Activated CD8-positive, alpha-beta memory T cell treated with anti-CD3 and anti-CD28 coated beads, Interleukin-2, amount 50 U/mL, for 1 hour (primary cell): ENCODE data around the gene PTGER3.

Experiments used
- DNase-seq: peaks from one replicate; pipeline ENCODE4 v3.0.0-alpha.2; 2020; ENCODE audit errors: extremely low read depth

Gene PTGER3

DNA sequence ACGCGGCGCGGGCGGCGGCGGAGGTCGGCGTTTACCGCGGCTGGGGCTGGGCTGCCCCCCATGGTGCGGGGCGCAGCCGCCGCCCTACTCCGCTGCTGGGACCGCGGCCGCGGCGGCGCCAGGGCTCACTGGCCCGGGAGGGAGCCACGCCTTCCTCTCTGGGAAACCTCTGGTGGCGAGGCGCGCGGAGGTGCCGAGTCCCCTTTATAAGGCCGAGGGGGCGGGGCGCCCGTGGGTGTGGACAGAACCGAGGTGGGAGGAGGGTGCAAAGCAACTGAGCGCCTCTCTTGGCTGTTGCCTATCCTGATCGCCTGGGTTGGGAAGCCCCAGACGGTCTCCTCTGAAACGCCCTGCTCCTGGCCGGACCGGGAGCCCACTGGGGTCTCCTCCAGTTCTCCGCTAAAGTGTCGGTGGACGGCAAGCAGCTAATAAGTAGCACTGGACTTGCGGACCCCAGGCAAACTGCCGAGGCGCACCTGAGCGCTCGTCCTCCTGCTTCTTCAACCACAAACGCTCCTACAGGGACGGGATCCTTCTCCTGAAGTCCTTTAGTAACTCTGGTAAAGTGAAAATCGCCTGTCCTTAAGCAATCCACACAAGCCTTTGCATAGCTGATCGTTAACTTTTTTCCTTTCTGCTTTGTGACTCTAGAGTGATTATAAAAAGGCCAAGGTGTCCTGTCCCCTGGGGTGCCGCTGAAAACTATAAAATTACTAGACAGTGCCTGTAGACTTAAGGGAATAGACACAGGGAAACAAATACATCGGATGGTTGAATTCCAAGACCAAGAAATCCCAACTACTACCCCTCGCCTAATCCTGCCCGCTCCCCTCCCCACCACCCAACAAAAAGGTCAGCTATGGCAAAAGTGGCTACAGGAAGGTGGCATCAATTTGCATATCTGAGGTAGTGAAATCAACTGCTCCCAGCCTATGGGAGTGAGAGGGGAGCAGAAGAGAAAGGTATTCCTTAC lies at the start of gene PTGER3:
TSS of gene PTGER3 (minus strand) at position 182 of the 973 bp plus-strand sequence. CDS start 239 bp downstream, outside the sequence.
- no peak for DNase-seq

DNA sequence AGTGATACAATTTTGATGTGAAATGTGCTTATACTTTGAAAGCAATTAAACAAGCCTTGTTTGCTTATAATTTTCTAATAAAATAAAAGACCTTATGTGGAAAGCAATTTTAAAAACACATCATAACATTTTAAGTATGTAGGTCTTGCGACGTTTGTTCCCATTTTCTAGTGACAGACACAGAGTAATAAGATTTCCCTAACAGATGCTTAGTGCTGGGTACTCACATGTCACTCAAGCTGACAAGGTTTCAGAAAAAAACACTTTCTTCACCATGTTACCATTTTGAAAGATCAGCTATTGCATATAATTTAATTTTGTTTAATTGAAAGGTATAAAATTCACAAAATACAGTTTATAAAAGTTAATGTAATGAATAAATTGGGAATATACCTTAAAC lies 47.3 kb upstream of the PTGER3 start:
- DNase-seq: no peak

DNA sequence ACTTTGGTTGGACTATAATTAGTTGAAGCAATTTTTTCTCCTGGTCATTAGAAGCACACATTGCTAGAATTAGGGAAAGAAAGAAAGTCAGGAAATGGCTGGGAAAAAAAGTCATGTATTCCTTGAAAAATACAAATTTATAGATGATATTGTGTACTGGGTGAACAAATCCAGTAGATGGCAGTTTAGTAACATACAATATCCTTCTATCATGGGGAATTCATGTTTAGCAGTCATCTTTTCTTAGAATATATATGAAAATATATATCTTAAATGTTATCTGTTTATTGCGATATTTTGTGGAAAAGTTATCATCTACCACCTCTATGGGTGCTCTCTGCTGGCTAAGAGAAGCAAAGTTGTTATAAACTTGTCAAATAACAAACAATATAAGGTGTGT lies 46.3 kb upstream of the PTGER3 start:
- no peak for DNase-seq

DNA sequence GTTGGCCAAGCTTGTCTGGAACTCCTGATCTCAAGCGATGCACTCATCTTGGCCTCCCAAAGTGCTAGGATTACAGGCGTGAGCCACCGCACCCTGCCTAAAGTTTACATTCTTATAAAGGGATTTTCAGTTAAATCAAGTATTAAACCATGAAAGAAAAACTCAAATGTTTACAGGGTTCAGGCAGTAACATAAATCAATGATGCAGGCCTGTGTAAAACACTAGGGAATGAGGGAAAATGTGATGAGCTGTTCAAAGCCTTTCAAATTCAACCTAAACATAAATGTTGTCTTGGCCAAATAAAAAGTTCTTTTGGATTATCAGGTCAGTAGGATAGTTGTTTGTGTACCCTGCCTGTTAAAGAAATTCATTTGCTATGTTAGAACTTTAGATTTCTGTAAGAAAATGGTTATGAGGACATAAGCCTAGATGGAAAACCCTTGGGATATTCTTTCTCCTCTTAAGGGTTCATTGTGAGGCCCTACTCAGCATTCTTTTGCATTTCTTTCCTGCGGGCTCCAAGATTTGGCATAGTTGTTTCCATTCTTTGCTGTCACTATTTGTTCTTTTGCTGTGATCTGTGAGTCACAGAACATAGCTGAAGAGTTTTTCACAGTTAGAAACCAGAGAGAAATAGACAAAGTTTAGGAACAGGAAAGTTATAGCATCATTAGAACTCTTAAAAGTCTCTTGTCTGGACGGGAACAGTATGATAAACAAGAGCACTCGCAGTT lies 42.1 kb upstream of the PTGER3 start:
- DNase-seq: no peak

DNA sequence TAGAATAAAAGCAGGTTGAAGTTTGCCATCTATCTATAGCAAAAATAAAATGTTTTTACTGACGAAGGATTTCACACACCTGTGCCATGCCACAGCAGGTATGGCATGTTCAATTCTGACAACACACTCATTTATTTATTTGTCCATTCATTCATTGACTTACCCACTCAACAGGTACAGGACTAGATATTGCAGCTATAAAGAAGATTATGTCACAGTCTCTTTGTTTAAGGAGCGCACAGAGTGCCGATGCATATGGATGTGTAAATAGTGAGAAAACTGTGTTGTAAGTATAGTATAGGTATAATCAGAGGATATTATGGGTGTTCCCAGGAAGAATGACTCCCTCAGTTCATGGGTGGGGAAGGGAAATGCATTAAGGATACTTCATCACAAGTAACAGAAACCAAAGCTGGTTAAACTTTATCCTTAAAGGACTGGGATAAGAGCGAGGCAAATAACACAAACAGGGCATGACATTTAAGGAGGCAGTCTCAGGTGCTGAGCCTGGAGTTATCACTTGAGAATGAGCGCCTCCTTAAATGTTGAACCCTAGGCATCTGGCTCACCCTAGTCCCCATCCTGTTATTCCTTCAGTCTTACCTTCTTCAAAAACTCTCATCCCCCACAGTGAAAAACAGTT lies 41.1 kb upstream of the PTGER3 start:
- no peak for DNase-seq

DNA sequence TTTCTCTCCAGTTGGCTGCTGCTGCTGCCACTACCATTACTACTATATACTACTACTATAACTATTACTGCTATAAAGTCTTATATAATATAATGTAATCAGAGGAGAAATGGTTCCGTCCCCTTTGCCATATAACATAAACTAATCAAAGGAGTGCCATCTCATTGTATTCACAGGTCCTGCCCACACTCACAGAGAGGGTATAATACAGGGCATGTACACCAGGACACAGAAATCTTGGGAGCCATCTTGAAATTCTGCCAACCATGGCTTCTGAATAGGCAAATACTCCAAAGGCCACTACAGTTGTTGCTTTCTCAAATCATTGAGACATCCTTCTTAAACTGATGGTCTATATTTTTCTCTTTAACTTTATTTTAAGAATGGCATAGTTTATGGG lies 40.1 kb upstream of the PTGER3 start:
- no peak for DNase-seq

DNA sequence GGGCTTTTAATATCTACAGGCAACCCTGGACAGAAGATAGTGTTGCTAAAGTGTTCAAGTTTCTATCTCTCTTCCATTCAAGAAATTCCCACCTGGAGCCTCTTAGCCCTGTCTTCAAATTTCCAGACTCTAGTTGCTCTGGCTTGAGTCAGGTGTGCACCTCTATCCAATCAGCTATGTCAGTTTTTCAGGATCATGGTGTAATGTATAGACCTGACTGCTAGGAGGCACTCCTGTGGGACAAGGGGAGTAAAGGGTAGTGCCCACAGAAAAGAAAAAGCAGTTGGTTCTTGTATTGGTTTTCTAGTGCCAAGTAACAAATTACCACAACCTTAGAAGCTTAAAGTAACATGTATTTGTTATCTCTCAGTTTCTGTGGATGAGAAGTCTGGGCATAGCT lies 39.4 kb upstream of the PTGER3 start:
- no peak for DNase-seq

DNA sequence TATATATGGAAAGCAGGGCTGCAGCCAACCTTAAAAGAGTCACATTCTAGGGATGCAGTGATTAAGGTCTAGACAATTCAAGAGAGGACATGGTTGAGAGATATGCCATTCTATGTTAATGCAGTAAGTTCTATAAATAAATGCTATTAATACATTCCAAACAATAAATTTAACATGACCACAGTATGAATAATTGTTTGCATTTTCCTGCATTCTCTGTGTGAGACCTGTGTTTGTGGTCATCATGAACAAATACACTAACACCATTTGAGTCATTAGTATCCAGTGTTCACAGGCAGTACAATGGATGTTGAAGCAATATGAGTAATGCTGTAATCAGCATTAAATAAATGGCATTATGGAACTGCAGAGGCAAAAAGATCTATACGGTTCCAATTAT lies 38.7 kb upstream of the PTGER3 start:
- DNase-seq: no peak

DNA sequence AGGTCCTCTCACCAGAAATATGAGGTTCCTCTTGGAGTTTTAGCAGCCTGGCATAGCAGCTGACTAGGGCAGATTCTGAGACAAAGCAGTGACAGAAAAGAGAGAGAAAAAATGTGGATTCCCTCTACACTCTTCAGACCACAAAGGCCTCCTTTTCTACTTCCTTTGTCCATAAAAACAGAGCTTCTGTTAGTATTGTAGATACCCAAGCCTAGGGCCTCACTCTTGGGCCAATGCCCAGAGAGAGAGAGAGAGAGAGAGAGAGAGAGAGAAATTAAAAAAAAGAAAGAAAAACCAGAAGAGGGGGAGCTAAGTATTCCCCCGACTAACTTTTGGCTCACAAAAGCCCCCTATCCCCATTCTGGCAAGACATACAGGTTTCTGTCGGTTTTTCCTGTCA lies 35.7 kb upstream of the PTGER3 start:
- DNase-seq: no peak

DNA sequence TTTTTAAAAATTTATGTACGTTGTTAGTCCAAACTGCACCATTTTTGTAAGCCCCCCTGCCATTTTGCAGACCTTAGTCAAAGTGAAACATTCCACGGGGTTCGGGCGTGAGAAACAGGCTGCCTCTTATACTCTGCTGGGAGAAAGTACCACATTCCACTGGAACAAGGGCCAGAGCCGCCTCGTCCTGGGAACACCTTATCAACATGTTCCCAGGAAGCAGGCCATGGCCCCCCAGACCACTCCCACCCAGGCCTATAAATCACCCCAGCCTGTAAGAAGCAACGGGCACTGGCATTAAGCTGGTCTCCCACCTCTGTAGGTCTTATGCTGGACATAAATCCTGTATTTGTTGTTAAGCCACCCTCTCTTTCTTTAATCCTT lies 34.1 kb upstream of the PTGER3 start:
- no peak for DNase-seq

DNA sequence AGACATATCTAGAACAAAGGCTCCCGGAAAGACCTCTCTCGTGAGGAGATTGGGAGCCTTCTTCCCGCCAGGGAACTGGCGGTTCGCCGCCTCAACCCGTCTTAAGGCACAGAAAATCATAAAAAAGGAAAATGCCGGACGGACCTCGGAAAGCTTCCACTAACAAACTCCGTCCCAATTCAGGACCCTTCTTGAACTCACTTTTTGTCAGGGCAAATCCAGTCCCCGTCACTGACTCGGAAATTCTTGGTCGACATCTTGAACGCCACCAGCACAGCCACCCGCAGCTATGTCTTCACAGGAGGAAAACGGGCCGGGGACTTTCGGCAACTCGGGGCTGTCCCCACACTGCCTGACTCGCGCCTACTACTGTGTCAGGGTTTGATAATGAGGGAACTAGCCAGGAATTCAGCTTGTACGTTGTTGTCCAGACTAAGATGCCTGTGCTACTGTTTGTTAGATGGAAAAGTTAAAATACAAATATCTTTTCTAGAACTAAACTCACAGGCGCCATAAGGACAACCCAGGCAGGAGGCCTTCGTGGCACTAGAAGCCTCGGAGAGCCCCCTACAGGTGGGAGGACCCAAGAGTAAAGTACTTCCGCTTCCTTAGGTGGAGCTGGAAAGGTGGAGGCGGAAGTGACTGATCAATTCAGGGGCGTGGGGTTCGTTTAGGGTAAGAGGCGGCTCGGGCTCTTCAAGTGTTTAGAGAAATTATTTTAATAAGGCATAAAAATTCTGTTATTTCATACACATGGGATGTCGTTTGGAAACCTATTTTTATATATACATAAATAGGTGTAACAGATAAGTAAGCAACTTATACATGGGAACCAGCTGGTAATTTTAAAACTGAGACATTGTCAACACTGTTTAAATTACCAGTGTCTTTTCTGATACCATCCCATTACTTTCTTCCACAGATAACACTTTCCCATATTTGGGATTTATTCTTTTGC lies 33.4 kb upstream of the PTGER3 start, which contains the start of gene ZRANB2:
TSS of gene ZRANB2 (minus strand) at position 297 of the 958 bp plus-strand sequence. CDS start at position 257, 40 bp downstream.
- DNase-seq: peak; percentile 82

DNA sequence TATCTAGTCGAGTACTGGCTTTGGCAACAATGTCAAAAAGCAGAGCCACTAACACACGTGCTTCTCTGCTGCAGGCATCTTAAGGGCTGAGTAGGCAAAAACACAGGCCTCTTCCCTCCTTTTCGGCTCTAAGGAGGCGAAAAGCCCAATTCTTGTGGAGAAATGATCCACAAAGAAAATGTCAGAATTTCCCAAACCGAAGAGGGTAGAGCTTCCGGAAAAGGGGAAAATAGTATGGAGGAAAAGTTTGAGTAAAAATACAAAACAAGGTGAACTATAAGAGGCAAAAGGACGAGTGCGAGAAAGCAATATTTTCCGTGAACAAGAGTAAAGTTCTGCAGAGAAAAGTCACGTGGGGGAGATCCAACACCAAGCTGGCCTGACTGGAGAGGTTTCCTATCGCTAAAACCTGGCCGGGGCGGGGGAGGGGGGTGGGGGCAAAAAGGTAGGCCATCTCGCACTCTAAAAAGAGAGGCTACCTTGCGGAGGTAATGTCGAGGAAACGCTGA lies 32.7 kb upstream of the PTGER3 start:
- no peak for DNase-seq

DNA sequence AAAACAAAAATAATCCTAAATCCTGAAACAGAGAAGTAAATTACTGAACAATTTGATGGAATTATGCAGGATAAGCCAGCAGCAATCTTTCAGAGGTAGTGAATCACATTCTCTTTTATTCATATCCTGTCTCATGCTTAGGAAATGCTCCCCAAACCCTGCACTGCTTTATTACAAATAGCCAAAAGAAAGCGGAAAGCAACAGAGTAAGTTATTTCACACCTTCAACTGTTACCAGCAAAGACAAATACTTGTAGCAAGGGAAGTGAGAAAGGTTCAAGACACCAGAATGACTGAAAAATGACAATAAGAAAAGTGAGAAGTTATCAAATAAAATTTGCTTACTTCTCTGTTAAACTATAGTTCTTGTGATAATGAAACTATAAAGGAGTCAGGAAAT lies 27.1 kb upstream of the PTGER3 start:
- no peak for DNase-seq

DNA sequence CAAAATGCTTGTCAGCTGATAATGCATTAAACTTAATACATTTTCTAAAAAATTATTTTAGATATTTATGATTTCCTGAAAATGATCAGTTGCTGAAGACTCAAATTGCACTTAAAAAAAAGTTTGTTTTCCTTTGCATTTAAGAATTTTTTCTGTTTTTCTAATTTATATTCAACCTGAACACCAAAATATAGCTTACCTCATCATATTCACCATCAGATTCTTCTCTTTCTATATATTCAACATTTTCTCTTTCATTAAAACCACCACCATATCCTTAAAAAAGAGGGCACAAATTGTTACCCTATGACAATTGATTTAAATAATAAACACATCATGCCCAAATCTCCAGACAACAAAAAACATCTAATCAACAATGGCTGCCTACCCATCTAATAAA lies 24.7 kb upstream of the PTGER3 start:
- no peak for DNase-seq

DNA sequence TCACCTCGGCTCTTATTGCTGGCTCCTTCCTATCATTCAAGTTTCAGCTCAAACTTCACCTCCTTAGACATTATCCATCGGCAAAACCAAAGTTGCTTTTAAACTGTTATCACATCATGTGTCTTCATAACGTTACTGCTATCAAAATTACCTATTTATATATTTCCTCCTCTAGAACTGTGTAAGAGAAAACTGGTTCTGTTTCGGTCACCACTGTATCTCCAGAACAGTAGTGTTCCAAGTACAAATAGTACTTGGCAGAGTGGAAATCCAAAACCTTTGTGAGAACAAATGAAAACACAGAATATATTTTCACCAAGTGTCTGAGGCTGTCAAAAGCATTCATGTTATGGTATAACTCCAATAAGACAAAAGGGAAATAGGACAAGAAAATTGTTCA lies 24.1 kb upstream of the PTGER3 start:
- DNase-seq: no peak

DNA sequence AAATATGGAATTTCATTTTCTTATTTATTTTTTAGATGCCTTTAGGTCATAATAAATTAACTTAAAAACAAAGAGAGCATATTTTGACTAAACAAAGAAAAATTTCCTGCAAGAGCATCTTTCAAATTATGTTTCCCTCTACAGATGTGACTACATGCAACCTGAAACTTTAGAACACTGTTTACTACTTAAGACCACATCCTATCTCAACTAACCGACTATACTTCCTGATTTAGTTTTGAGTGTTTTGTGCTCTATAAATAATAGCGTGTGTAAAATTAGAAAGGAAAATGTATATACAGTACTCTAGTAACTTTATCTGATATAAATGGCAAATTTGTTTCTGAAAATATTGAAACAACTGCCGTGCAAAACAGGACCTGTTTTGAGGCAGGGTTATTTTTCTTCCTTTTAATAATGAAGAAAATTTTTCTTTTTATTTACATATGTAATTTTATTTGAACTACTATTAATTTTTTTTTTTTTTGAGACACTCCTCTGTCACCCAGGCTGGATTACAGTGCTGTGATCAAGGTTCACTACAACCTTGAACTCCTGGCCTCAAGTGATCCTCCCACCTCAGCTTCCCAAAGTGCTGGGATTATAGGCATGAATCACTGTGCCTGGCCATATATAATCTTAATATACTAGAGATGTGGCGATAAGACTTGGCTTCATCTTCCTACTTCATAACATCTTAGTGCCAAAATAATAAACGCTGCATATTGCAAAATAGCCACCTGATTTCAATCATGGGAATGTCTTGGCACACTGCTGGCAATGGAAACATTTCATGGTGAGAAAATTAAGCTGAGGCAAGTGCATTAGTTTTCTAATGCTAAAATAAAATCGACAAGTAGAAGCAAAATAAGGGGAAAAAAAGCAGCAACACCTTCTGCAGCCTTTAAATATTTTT lies 21.0 kb upstream of the PTGER3 start:
- DNase-seq: no peak

DNA sequence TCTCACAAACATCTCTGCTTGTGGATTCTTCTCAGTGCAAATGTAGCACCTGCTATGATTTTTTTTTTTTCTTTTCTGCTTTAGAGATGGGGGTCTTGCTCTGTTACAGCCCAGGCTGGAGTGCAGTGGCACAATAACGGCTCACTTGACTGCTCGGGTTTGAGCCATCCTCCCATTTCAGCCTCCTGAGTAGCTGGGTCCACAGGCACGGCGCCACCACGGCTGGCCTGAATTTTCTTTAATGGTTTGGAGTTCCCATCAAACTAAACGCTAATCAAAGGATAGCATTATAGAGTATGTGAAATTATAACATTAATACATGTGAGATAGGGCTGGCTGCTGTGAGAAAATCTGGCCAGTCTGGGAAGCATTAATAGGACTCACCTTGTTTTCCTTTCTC lies 7.2 kb upstream of the PTGER3 start:
- DNase-seq: no peak

DNA sequence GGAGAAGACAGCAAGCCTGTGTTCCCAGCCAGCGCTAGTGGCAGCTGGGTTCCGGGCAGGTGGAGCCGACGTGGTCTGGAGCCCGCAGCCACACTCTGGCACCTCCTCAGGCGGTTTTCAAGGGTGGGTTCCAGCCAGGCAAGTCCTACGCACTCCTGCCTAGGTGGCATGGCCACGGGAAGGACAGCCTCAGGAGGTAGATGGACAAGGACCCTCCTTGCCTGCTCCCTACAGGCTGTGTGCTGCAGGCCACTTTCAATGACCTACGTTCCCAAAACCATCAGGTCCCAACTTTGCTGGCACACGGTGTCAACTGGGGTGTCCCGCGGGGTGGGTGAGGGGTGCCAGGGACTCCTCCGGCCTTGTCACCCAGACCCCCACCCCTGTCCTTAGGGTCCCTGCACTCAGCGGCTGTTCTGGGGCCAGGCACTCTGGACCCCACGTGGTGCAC lies 6.7 kb upstream of the PTGER3 start:
- no peak for DNase-seq

DNA sequence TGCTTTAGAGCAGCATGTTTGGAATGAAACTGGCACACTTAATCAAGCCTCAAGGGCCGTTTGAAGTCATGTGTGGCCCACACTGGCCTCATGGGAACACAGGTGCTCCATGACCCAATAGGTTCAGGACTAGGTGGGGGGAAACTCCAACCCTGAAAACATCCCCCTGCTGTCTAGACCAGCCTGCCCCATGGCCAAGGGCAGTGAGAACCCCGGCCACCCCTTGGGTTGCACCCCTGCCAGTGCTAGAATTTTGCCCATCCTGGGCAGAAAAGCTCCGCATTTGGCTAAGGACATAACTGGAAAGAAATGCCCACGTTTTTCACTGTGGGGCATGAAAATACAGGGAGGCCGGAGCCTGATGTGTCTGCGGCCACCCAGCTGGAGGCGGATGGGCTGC lies 6.1 kb upstream of the PTGER3 start:
- DNase-seq: no peak

DNA sequence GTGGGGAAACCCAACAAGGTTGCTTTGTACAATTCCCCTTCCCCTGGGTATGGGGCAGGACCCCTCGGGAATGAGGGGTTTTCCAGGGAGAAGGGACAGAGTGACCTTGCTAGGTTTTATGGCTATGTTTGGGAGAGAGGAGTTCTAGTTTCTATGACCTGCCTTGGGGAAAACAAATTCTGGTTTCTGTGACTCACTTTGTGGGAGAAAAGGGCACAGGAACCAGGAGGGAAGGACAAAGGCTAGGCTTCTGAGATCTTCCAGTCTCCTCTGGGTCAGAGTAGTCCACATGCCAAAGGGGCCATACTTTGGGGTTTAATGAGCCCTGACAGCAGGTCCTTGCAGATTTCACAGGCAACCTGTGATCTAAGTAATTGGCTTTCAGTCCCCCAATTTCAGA lies 5.5 kb upstream of the PTGER3 start:
- DNase-seq: no peak
